Peyer's patch (tissue), 4 donors: ENCODE data around the gene MYRIP. TPM values are rescaled to one million over a fixed set of nuclear protein-coding genes. Genes with fewer than 3 reads are reported as not detected.
"Not testable (repeated sequence)": the region's sequence is repeated elsewhere in the genome, so short reads cannot be mapped to it uniquely, and the experiment has no call there.

Experiments
- DNase-seq, 3 donors: peaks; one replicate each; pipeline ENCODE4 v3.0.0-alpha.2; 2017 to 2019
- H3K27ac ChIP-seq, 4 donors: fragments of 200-600 bp; sonication (generic); one replicate each; pipeline ENCODE4 v1.5.1; 2016 to 2019
- H3K27me3 ChIP-seq, 2 donors: fragments of 200-600 bp; sonication (generic); one replicate each; pipeline ENCODE4 v1.5.1; 2019
- H3K36me3 ChIP-seq, 3 donors: fragments of 200-600 bp; sonication (generic); one replicate each; pipeline ENCODE4 v1.5.1; 2016 to 2019
- H3K4me1 ChIP-seq, 4 donors: fragments of 200-600 bp; sonication (generic); one replicate each; pipeline ENCODE4 v1.5.1; 2016 to 2019
- H3K4me3 ChIP-seq, 4 donors: fragments of 200-600 bp; sonication (generic); 1 replicate in 3 of 4; 2 replicates in 1 of 4; pipeline ENCODE4 v1.5.1; 2016 to 2019; ENCODE audit warnings: mild to moderate bottlenecking in 1 of 4
- H3K9me3 ChIP-seq, 4 donors: fragments of 200-600 bp; sonication (generic); one replicate each; pipeline ENCODE4 v1.5.1; 2016 to 2019; ENCODE audit warnings: mild to moderate bottlenecking in 1 of 4
- CTCF ChIP-seq, 6 experiments: fragments of 450-650 bp in 4 of 6; fragments of 200-600 bp in 2 of 6; sonication (generic) in 1 of 6; IDR thresholded peaks; one replicate each; pipeline ENCODE4 v1.5.1; 2017 to 2019; ENCODE audit warnings: antibody characterized with exemption in 6 of 6, mild to moderate bottlenecking in 3 of 6, moderate library complexity in 1 of 6
- POLR2A ChIP-seq, 2 donors: fragments of 450-650 bp; IDR thresholded peaks; one replicate each; pipeline ENCODE4 v1.5.1; 2017; ENCODE audit warnings: antibody characterized with exemption in 2 of 2, mild to moderate bottlenecking in 2 of 2, moderate library complexity in 2 of 2
- total RNA-seq, 4 donors: library from RNA; depleted of rRNA; stranded (reverse); fragments of >200 nt; gene quantifications; one replicate each; pipeline ENCODE4 v1.1.0, GENCODE V29; 2016

Gene MYRIP
- total RNA-seq, 4 donors from 2014 or later: 6.0 to 12.4 (median 8.3) TPM

- H3K4me1 ChIP-seq: no peaks in the 10 kb centered on the region
- H3K27ac ChIP-seq: no peak overlapping the region
- H3K27me3 ChIP-seq: no peaks in the 10 kb centered on the region
- no peaks in the 10 kb centered on the region for H3K36me3 ChIP-seq
- TF ChIP-seq POLR2A (IDR thresholded peaks at IDR 0.05): no peak
- no peak for TF ChIP-seq CTCF (IDR thresholded peaks at IDR 0.05)
- H3K9me3 ChIP-seq: no peaks in the 10 kb centered on the region
- H3K4me3 ChIP-seq: no peak overlapping the region
- no peak for DNase-seq
These were observed 43.0 kb upstream of the MYRIP start for GRCh38 chr3:39766433-39766832.

GRCh38 chr3:39766909-39767308 lies 42.5 kb upstream of the MYRIP start:
- H3K4me1 ChIP-seq, H3K4me3 ChIP-seq, H3K27ac ChIP-seq, DNase-seq, H3K27me3 ChIP-seq, H3K9me3 ChIP-seq, H3K36me3 ChIP-seq: not testable (repeated sequence)

- H3K27me3 ChIP-seq, H3K36me3 ChIP-seq, H3K4me3 ChIP-seq, H3K4me1 ChIP-seq, DNase-seq, H3K27ac ChIP-seq, H3K9me3 ChIP-seq: not testable (repeated sequence)
These were observed 31.2 kb upstream of the MYRIP start for GRCh38 chr3:39778168-39778567.

GRCh38 chr3:39779511-39780230 lies 29.7 kb upstream of the MYRIP start:
- Histone ChIP-seq H3K9me3 (no peaks in the 10 kb centered on the region), H3K4me1 (no peaks in the 10 kb centered on the region), H3K4me3 (no peak overlapping the region), H3K27me3 (no peaks in the 10 kb centered on the region), H3K27ac (no peak overlapping the region), H3K36me3 (no peaks in the 10 kb centered on the region)
- TF ChIP-seq CTCF (IDR thresholded peaks at IDR 0.05): no peak
- no peak for TF ChIP-seq POLR2A (IDR thresholded peaks at IDR 0.05)
- DNase-seq: no peak

GRCh38 chr3:39780352-39780751 lies 29.1 kb upstream of the MYRIP start:
- Histone ChIP-seq H3K4me3 (no peak overlapping the region), H3K9me3 (no peaks in the 10 kb centered on the region), H3K4me1 (no peaks in the 10 kb centered on the region), H3K36me3 (no peaks in the 10 kb centered on the region), H3K27ac (no peak overlapping the region), H3K27me3 (no peaks in the 10 kb centered on the region)
- no peak for DNase-seq
- TF ChIP-seq POLR2A (IDR thresholded peaks at IDR 0.05) (no peak), CTCF (IDR thresholded peaks at IDR 0.05) (no peak)

- Histone ChIP-seq H3K9me3 (no peaks in the 10 kb centered on the region), H3K36me3 (no peaks in the 10 kb centered on the region), H3K4me1 (no peaks in the 10 kb centered on the region), H3K27ac (no peak overlapping the region), H3K4me3 (no peak overlapping the region), H3K27me3 (no peaks in the 10 kb centered on the region)
- no peak for DNase-seq
- no peak for TF ChIP-seq CTCF (IDR thresholded peaks at IDR 0.05)
- no peak for TF ChIP-seq POLR2A (IDR thresholded peaks at IDR 0.05)
These were observed 28.4 kb upstream of the MYRIP start for GRCh38 chr3:39781025-39781424.

GRCh38 chr3:39781632-39782031 lies 27.8 kb upstream of the MYRIP start:
- no peak for DNase-seq
- no peak overlapping the region for H3K4me3 ChIP-seq
- H3K27me3 ChIP-seq: no peaks in the 10 kb centered on the region
- H3K9me3 ChIP-seq: no peaks in the 10 kb centered on the region
- no peaks in the 10 kb centered on the region for H3K36me3 ChIP-seq
- no peak overlapping the region for H3K27ac ChIP-seq
- H3K4me1 ChIP-seq: no peaks in the 10 kb centered on the region
- no peak for TF ChIP-seq POLR2A (IDR thresholded peaks at IDR 0.05)
- TF ChIP-seq CTCF (IDR thresholded peaks at IDR 0.05): no peak
